ENCODE data around the gene S100P.

DNA sequence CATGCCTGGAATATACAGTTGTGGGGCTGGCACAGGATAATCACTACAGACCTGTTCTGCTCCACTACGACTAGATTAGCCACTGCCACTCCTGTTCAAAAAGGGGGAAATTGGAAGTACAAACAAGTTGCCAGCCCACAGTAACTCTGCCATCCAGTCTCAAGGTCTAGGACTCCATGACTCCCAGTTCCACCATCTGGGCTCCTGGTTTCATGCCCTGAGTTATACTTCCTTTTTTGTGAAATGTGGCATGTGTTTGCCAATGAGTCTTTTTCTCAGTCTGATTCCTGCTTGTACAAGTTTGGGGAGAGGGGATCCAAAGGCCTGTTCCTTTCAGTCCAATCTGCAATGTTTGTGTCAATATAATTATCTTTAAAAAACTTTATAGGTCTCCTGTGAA is 21.3 kb downstream of the S100P start:
- TF ChIP-seq, protein P1, sequence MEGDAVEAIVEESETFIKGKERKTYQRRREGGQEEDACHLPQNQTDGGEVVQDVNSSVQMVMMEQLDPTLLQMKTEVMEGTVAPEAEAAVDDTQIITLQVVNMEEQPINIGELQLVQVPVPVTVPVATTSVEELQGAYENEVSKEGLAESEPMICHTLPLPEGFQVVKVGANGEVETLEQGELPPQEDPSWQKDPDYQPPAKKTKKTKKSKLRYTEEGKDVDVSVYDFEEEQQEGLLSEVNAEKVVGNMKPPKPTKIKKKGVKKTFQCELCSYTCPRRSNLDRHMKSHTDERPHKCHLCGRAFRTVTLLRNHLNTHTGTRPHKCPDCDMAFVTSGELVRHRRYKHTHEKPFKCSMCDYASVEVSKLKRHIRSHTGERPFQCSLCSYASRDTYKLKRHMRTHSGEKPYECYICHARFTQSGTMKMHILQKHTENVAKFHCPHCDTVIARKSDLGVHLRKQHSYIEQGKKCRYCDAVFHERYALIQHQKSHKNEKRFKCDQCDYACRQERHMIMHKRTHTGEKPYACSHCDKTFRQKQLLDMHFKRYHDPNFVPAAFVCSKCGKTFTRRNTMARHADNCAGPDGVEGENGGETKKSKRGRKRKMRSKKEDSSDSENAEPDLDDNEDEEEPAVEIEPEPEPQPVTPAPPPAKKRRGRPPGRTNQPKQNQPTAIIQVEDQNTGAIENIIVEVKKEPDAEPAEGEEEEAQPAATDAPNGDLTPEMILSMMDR (IDR thresholded peaks at IDR 0.05): no peak
- TF ChIP-seq POLR2A (IDR thresholded peaks at IDR 0.05) (no peak), POLR2AphosphoS5 (IDR thresholded peaks at IDR 0.05) (no peak)

Measured in gastroesophageal sphincter (tissue), 3 donors.